Measurements from ENCODE around the gene ZNF302. TPM values are rescaled to one million over a fixed set of nuclear protein-coding genes. Genes with fewer than 3 reads are reported as not detected.
"Not testable (repeated sequence)": the region's sequence is repeated elsewhere in the genome, so short reads cannot be mapped to it uniquely, and the experiment has no call there.

The ZNF302 gene
- total RNA-seq, 1 donor from 2014 or later, result 16.2 TPM

GRCh38 chr19:34655651-34656050 is 21.8 kb upstream of the ZNF302 start:
- no peak overlapping the region for H3K9ac ChIP-seq (ENCODE audit: low read depth in 1 of 3, low read length in 3 of 3)
- peaks cover 0 to 3% (median 0%) of the 10 kb centered on the region in 3 donors for H3K9me3 ChIP-seq (ENCODE audit: control insufficient read depth in 3 of 3, low read length in 3 of 3)
- H3K27ac ChIP-seq (ENCODE audit: low read depth, low read length), result no peak overlapping the region
- H3K36me3 ChIP-seq (ENCODE audit: control insufficient read depth in 3 of 3, insufficient read depth in 3 of 3, low read length in 3 of 3), result no peaks in the 10 kb centered on the region
- no peak overlapping the region for H3K4me3 ChIP-seq (ENCODE audit: low read length in 3 of 3)
- no peaks in the 10 kb centered on the region for H3K27me3 ChIP-seq (ENCODE audit: control insufficient read depth in 3 of 3, insufficient read depth in 3 of 3, low read length in 3 of 3)
- H3K4me1 ChIP-seq (ENCODE audit: control insufficient read depth in 3 of 3, insufficient read depth in 3 of 3, low read length in 3 of 3), result peaks cover 0 to 9% (median 6%) of the 10 kb centered on the region in 3 donors

- no peaks in the 10 kb centered on the region for H3K36me3 ChIP-seq (ENCODE audit: control insufficient read depth in 3 of 3, insufficient read depth in 3 of 3, low read length in 3 of 3)
- H3K9ac ChIP-seq (ENCODE audit: low read depth in 1 of 3, low read length in 3 of 3), result no peak overlapping the region
- H3K9me3 ChIP-seq (ENCODE audit: control insufficient read depth in 3 of 3, low read length in 3 of 3), result no peaks in the 10 kb centered on the region
- H3K4me1 ChIP-seq (ENCODE audit: control insufficient read depth in 3 of 3, insufficient read depth in 3 of 3, low read length in 3 of 3), result peaks cover 18 to 33% (median 21%) of the 10 kb centered on the region in 3 donors
- no peak overlapping the region for H3K4me3 ChIP-seq (ENCODE audit: low read length in 3 of 3)
- H3K27me3 ChIP-seq (ENCODE audit: control insufficient read depth in 3 of 3, insufficient read depth in 3 of 3, low read length in 3 of 3), result no peaks in the 10 kb centered on the region
- H3K27ac ChIP-seq (ENCODE audit: low read depth, low read length), result no peak overlapping the region
Measured at GRCh38 chr19:34661357-34661756, 16.1 kb upstream of the ZNF302 start.

- H3K9me3 ChIP-seq (ENCODE audit: control insufficient read depth in 3 of 3, low read length in 3 of 3), result no peaks in the 10 kb centered on the region
- no peak overlapping the region for H3K9ac ChIP-seq (ENCODE audit: low read depth in 1 of 3, low read length in 3 of 3)
- no peaks in the 10 kb centered on the region for H3K36me3 ChIP-seq (ENCODE audit: control insufficient read depth in 3 of 3, insufficient read depth in 3 of 3, low read length in 3 of 3)
- no peak overlapping the region for H3K4me3 ChIP-seq (ENCODE audit: low read length in 3 of 3)
- peaks cover 20 to 43% (median 27%) of the 10 kb centered on the region in 3 donors for H3K4me1 ChIP-seq (ENCODE audit: control insufficient read depth in 3 of 3, insufficient read depth in 3 of 3, low read length in 3 of 3)
- H3K27me3 ChIP-seq (ENCODE audit: control insufficient read depth in 3 of 3, insufficient read depth in 3 of 3, low read length in 3 of 3), result no peaks in the 10 kb centered on the region
- H3K27ac ChIP-seq (ENCODE audit: low read depth, low read length), result no peak overlapping the region
Measured at GRCh38 chr19:34662919-34663318, 14.6 kb upstream of the ZNF302 start.

- peak overlapping the region in 1 of 3 donors; percentile 13 for H3K4me3 ChIP-seq (ENCODE audit: low read length in 3 of 3)
- H3K4me1 ChIP-seq (ENCODE audit: control insufficient read depth in 3 of 3, insufficient read depth in 3 of 3, low read length in 3 of 3), result peaks cover 20 to 44% (median 27%) of the 10 kb centered on the region in 3 donors
- no peaks in the 10 kb centered on the region for H3K36me3 ChIP-seq (ENCODE audit: control insufficient read depth in 3 of 3, insufficient read depth in 3 of 3, low read length in 3 of 3)
- H3K27ac ChIP-seq (ENCODE audit: low read depth, low read length), result peak overlapping the region; percentile 45
- H3K9ac ChIP-seq (ENCODE audit: low read depth in 1 of 3, low read length in 3 of 3), result peak overlapping the region in 2 of 3 donors; percentile 30 to 33
- H3K9me3 ChIP-seq (ENCODE audit: control insufficient read depth in 3 of 3, low read length in 3 of 3), result no peaks in the 10 kb centered on the region
- no peaks in the 10 kb centered on the region for H3K27me3 ChIP-seq (ENCODE audit: control insufficient read depth in 3 of 3, insufficient read depth in 3 of 3, low read length in 3 of 3)
Measured at GRCh38 chr19:34664168-34664567, 13.3 kb upstream of the ZNF302 start.

- Histone ChIP-seq H3K27me3 (ENCODE audit: control insufficient read depth in 3 of 3, insufficient read depth in 3 of 3, low read length in 3 of 3) (no peaks in the 10 kb centered on the region), H3K4me1 (ENCODE audit: control insufficient read depth in 3 of 3, insufficient read depth in 3 of 3, low read length in 3 of 3) (peaks cover 20 to 51% (median 32%) of the 10 kb centered on the region in 3 donors), H3K9me3 (ENCODE audit: control insufficient read depth in 3 of 3, low read length in 3 of 3) (no peaks in the 10 kb centered on the region), H3K9ac (ENCODE audit: low read depth in 1 of 3, low read length in 3 of 3) (peak overlapping the region in 1 of 3 donors; percentile 33), H3K27ac (ENCODE audit: low read depth, low read length) (peak overlapping the region; percentile 45), H3K4me3 (ENCODE audit: low read length in 3 of 3) (no peak overlapping the region), H3K36me3 (ENCODE audit: control insufficient read depth in 3 of 3, insufficient read depth in 3 of 3, low read length in 3 of 3) (no peaks in the 10 kb centered on the region)
Measured at GRCh38 chr19:34664870-34665269, 12.6 kb upstream of the ZNF302 start.

GRCh38 chr19:34665275-34665674 is 12.2 kb upstream of the ZNF302 start:
- peak overlapping the region in 1 of 3 donors; percentile 33 for H3K9ac ChIP-seq (ENCODE audit: low read depth in 1 of 3, low read length in 3 of 3)
- not testable (repeated sequence) for H3K27ac ChIP-seq (ENCODE audit: low read depth, low read length); H3K9me3 ChIP-seq (ENCODE audit: control insufficient read depth in 3 of 3, low read length in 3 of 3); H3K27me3 ChIP-seq (ENCODE audit: control insufficient read depth in 3 of 3, insufficient read depth in 3 of 3, low read length in 3 of 3); H3K36me3 ChIP-seq (ENCODE audit: control insufficient read depth in 3 of 3, insufficient read depth in 3 of 3, low read length in 3 of 3); H3K4me3 ChIP-seq (ENCODE audit: low read length in 3 of 3)
- peaks cover 20 to 53% (median 32%) of the 10 kb centered on the region in 3 donors for H3K4me1 ChIP-seq (ENCODE audit: control insufficient read depth in 3 of 3, insufficient read depth in 3 of 3, low read length in 3 of 3)

GRCh38 chr19:34666200-34666957 is 11.1 kb upstream of the ZNF302 start:
- H3K27me3 ChIP-seq (ENCODE audit: control insufficient read depth in 3 of 3, insufficient read depth in 3 of 3, low read length in 3 of 3), result no peaks in the 10 kb centered on the region
- no peaks in the 10 kb centered on the region for H3K9me3 ChIP-seq (ENCODE audit: control insufficient read depth in 3 of 3, low read length in 3 of 3)
- H3K27ac ChIP-seq (ENCODE audit: low read depth, low read length), result peak overlapping the region; percentile 84
- H3K4me3 ChIP-seq (ENCODE audit: low read length in 3 of 3), result peak overlapping the region in 1 of 3 donors; percentile 68
- peak overlapping the region; percentile 69 to 84 (median 79) for H3K9ac ChIP-seq (ENCODE audit: low read depth in 1 of 3, low read length in 3 of 3)
- peaks cover 20 to 51% (median 31%) of the 10 kb centered on the region in 3 donors for H3K4me1 ChIP-seq (ENCODE audit: control insufficient read depth in 3 of 3, insufficient read depth in 3 of 3, low read length in 3 of 3)
- H3K36me3 ChIP-seq (ENCODE audit: control insufficient read depth in 3 of 3, insufficient read depth in 3 of 3, low read length in 3 of 3), result no peaks in the 10 kb centered on the region

GRCh38 chr19:34666958-34667265 is 10.6 kb upstream of the ZNF302 start:
- no peaks in the 10 kb centered on the region for H3K36me3 ChIP-seq (ENCODE audit: control insufficient read depth in 3 of 3, insufficient read depth in 3 of 3, low read length in 3 of 3)
- peak overlapping the region; percentile 69 to 84 (median 79) for H3K9ac ChIP-seq (ENCODE audit: low read depth in 1 of 3, low read length in 3 of 3)
- peak overlapping the region; percentile 84 for H3K27ac ChIP-seq (ENCODE audit: low read depth, low read length)
- H3K4me1 ChIP-seq (ENCODE audit: control insufficient read depth in 3 of 3, insufficient read depth in 3 of 3, low read length in 3 of 3), result peaks cover 20 to 49% (median 29%) of the 10 kb centered on the region in 3 donors
- H3K9me3 ChIP-seq (ENCODE audit: control insufficient read depth in 3 of 3, low read length in 3 of 3), result no peaks in the 10 kb centered on the region
- peak overlapping the region; percentile 22 to 77 (median 68) for H3K4me3 ChIP-seq (ENCODE audit: low read length in 3 of 3)
- H3K27me3 ChIP-seq (ENCODE audit: control insufficient read depth in 3 of 3, insufficient read depth in 3 of 3, low read length in 3 of 3), result no peaks in the 10 kb centered on the region

- Histone ChIP-seq H3K27ac (ENCODE audit: low read depth, low read length) (peak overlapping the region; percentile 84), H3K27me3 (ENCODE audit: control insufficient read depth in 3 of 3, insufficient read depth in 3 of 3, low read length in 3 of 3) (no peaks in the 10 kb centered on the region), H3K4me1 (ENCODE audit: control insufficient read depth in 3 of 3, insufficient read depth in 3 of 3, low read length in 3 of 3) (peaks cover 21 to 49% (median 29%) of the 10 kb centered on the region in 3 donors), H3K9me3 (ENCODE audit: control insufficient read depth in 3 of 3, low read length in 3 of 3) (no peaks in the 10 kb centered on the region), H3K36me3 (ENCODE audit: control insufficient read depth in 3 of 3, insufficient read depth in 3 of 3, low read length in 3 of 3) (no peaks in the 10 kb centered on the region), H3K9ac (ENCODE audit: low read depth in 1 of 3, low read length in 3 of 3) (peak overlapping the region; percentile 69 to 84 (median 79)), H3K4me3 (ENCODE audit: low read length in 3 of 3) (peak overlapping the region; percentile 65 to 77 (median 68))
Measured at GRCh38 chr19:34667349-34668076, 10.0 kb upstream of the ZNF302 start.

Measured in skeletal muscle tissue (tissue), 4 donors.